DMS79 (cell line): ENCODE measurements around the gene ANGPTL4.
A peak's percentile ranks its signal among the peaks of the same experiment; 100 is the strongest.
"Not testable (repeated sequence)": the region's sequence is repeated elsewhere in the genome, so short reads cannot be mapped to it uniquely, and the experiment has no call there.

Experiments
- DNase-seq: peaks from one replicate; lab custom pipeline; 2025; lab: John Stamatoyannopoulos, UW

The ANGPTL4 gene

DNA sequence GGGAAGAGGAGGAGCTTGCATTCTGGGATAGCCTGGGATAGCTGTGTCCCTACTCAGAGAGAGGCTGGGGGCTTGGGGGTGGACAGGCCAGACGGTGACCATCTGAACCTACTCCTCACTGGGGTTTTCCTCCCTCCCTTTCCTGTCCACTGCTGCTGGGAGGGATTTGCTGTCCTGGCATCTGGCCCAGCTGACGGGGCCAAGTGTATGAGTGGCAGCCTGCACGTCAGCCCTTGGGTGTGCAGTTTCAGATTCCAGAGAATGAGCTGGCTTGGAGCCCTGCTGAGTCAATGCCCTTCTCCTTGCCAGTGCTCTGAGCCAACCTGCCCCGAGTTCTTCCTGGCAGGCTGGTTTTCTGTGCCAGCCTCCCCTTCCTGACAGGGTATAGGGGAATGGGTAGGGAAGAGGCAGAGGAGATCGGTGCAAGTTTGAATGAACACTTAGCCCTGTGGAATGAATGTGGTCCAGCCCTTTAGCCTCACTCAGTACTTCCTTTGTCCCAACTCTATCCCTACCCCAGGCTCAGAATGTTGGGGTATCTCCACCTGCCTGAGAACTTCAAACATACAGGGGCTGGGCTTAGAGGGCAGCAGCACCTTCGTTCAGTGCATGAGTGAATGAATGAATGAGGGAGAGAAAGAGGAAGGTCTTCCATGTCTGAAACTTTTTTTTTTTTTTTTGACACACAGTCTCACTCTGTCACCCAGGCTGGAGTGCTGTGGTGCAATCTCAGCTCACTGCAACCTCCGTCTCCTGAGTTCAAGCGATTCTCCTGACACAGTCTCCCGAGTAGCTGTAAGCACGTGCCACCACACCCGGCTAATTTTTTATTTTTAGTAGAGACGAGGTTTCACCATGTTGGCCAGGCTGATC, 1.8 kb upstream of the ANGPTL4 start:
- peak; percentile 92 for DNase-seq

DNA sequence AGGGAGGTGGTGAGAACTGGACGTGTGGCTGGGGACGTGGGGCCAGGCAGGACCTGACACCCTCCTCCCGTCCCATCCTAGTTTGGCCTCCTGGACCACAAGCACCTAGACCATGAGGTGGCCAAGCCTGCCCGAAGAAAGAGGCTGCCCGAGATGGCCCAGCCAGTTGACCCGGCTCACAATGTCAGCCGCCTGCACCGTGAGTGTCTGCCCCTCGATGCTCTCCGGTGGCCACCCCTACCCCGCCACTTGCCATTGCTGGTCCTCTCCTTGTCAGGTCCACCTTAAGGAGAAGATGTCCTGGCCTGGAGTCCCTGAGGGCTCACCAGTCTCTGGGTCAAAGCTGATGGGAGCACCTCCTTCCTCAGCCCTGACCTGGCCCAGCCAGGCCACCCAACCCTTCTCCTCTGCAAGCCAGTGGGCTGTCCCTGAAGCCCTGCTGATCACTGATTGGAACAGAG, 2.2 kb downstream of the ANGPTL4 start:
- DNase-seq, result no peak

DNA sequence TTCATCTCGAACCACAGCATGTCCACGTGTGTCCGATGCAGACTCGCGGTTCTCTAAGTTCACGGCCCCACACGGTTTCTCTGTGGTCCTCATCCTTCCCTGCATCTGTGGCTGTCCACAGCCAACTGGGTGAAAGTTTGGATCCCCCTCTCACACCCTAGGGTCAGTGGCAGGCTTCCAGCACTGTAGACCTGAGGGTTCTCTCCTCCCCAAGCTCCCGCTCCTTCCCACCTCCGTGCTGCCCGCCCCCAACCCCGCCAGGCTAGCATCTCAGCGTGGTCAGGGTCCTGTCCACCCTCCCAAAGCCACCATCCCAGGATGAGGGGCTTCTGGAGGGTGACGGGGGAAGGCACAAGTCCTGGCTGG, 3.0 kb downstream of the ANGPTL4 start:
- DNase-seq, result no peak

DNA sequence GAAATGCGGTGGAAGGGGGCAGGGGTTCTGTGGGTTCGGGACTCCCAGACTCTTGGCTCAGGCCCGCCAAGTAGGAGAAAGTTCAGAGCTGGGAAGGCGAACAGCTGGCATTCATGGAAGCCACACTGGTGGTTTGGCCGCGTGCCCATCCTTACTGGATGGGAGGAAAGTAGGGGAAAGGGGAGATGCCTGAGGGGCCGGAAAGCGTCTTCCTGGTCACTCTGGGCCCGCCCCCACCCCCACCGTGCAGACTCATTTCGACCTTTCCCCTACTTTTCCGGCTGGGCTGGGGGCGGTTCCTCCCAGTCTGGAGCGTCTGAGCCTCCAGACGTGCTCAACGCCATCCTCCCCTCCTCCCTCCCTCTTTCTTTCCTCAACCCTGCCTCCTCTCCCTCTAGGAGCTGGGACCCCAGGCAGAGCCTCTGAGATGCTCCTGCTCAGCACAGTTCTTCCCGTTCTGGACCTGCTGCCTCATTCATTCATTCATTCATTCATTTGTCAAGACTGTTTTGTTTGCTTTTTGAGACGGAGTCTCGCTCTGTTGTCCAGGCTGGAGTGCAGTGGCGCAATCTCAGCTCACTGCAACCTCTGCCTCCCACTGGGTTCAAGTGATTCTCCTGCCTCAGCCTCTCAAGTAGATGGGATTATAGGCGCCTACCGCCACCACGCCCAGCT, 3.5 kb downstream of the ANGPTL4 start:
- peak; percentile 83 for DNase-seq

DNA sequence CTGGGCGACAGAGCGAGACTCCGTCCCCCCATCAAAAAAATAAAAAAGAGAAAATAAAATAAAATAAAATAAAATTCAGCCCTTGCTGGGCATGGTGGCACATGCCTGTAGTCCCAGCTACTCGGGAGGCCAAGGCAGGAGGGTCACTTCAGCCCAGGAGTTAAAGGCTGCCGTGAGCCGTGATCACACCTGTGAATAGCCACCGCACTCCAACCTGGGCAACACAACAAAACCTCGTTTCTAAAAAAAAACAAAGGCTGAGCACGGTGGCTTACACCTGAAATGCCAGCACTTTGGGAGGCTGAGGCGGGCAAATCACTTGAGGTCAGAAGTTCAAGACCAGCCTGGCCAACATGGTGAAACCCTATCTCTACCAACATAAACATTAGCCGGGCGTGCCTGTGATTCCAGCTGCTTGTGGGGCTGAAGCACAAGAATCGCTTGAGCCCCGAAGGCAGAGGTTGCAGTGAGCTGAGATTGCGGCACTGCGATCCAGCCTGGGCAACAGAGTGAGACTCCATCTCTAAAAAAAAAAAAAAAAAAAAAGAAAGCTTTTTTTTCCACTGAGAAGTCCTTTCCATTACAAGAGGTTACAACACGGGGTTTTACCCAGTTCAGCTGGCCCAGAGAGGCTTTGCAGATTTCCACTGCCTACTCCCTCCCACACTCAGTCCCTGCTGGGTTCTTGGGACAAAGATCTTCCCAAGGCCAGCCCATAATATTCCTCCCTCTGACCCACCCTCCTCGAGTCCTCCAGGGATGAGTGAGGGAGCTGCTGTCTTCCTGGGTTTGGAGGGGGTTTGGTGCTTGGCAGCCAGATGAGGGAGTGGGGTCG, 6.4 kb downstream of the ANGPTL4 start:
- DNase-seq, result no peak

DNA sequence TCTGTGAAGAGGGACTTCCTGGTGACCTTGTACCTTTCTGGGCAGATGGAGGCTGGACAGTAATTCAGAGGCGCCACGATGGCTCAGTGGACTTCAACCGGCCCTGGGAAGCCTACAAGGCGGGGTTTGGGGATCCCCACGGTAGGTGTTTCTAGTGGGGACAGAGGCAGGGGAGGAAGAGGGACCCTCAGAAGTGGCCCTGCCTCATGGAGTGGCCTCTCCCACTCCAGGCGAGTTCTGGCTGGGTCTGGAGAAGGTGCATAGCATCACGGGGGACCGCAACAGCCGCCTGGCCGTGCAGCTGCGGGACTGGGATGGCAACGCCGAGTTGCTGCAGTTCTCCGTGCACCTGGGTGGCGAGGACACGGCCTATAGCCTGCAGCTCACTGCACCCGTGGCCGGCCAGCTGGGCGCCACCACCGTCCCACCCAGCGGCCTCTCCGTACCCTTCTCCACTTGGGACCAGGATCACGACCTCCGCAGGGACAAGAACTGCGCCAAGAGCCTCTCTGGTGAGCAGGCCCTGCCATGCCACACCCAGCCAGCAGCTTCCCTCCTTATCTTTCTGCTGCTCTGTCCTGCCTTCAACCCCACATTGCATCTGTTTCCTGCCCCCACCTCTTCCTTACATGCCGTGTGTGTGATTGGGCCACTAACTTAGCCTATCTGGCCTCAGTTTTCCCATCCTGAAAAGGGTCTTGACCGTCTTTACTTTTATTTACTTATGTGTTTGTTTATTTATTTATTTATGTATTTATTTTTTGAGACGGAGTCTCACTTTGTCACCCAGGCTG, 7.3 kb downstream of the ANGPTL4 start:
- no peak for DNase-seq

DNA sequence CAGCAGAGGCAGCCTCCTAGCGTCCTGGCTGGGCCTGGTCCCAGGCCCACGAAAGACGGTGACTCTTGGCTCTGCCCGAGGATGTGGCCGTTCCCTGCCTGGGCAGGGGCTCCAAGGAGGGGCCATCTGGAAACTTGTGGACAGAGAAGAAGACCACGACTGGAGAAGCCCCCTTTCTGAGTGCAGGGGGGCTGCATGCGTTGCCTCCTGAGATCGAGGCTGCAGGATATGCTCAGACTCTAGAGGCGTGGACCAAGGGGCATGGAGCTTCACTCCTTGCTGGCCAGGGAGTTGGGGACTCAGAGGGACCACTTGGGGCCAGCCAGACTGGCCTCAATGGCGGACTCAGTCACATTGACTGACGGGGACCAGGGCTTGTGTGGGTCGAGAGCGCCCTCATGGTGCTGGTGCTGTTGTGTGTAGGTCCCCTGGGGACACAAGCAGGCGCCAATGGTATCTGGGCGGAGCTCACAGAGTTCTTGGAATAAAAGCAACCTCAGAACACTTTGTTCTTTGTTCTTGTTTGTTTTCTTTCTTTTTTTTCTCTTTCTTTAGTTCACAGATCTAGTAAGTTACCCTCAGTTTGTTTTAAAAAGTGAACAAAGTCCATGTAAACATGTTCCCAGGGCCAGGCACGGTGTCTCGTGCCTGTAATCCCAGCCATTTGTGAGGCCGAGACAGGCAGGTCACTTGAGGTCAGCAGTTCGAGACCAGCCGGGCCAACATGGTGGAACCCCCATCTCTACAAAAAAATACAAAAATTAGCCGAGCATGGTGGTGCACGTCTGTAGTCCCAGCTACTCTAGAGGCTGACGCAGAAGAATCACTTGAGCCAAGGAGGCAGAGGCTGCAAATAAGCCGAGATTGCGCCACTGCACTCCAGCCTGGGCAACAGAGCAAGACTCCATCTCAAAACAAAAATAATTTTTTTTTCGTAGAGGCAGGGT, 10.2 kb downstream of the ANGPTL4 start:
- no peak for DNase-seq

DNA sequence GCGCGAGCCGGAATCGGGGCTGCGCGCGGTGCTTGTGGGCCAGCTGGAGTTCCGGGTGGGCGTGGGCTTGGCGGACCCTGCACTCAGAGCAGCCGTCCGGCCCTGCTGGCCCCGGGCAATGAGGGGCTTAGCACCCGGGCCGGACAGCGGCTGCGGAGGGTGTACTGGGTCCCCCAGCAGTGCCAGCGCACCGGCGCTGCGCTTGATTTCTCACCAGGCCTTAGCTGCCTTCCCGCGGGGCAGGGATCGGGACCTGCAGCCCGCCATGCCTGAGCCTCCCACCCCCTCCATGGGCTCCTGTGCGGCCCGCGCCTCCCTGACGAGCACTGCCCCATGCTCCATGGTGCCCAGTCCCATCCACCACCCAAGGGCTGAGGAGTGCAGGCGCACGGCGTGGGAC, 11.8 kb downstream of the ANGPTL4 start:
- DNase-seq, result not testable (repeated sequence)

DNA sequence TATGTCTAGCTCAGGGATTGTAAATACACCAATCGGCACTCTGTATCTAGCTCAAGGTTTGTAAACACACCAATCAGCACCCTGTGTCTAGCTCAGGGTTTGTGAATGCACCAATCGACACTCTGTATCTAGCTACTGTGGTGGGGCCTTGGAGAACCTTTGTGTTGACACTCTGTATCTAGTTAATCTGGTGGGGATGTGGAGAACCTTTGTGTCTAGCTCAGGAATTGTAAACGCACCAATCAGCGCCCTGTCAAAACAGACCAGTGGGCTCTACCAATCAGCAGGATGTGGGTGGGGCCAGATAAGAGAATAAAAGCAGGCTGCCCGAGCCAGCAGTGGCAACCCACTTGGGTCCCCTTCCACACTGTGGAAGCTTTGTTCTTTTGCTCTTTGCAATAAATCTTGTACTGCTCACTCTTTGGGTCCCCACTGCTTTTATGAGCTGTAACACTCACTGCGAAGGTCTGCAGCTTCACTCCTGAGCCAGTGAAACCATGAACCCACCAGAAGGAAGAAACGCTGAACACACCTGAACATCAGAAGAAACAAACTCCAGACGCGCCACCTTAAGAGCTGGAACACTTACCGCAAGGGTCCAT, 12.5 kb downstream of the ANGPTL4 start:
- DNase-seq, result not testable (repeated sequence)

DNA sequence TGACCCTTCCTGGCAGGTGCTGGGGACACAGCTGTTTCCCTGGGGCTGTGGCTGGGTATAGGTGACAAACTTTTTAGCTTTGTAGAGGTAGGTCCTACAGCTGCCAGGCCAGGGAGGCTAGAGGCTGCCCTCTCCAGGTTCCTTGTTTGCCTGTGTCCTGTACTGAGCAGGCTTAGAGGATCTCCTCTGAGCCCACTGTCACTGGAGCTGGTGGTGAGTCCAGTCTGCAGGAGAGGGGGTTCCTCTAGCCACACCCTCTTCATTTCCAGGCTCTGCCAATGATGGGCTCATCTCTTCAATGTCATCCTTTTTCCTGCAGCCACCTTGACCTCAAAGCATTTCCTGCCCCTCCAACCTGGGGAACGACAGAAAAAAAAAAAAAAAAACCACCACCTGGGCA, 13.6 kb downstream of the ANGPTL4 start:
- no peak for DNase-seq

DNA sequence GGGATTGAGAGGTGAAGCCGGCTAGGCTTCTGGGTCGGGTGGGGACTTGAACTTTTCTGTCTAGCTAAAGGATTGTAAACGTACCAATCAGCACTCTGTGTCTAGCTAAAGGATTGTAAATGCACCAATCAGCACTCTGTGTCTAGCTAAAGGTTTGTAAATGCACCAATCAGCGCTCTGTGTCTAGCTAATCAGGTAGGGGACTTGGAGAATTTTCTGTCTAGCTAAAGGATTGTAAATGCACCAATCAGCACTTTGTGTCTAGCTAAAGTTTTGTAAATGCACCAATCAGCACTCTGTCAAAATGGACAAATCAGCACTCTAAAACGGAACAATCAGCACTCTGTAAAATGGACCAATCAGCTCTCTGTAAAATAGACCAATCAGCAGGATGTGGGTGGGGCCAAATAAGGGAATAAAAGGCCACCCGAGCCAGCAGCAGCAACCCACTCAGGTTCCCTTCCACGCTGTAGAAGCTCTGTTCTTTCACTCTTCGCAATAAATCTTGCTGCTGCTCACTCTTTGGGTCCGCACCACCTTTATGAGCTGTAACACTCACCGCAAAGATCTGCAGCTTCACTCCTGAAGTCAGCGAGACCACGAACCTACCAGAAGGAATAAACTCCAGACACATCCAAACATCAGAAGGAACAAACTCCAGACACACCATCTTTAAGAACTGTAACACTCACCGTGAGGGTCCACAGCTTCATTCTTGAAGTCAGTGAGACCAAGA, 15.4 kb downstream of the ANGPTL4 start:
- not testable (repeated sequence) for DNase-seq

DNA sequence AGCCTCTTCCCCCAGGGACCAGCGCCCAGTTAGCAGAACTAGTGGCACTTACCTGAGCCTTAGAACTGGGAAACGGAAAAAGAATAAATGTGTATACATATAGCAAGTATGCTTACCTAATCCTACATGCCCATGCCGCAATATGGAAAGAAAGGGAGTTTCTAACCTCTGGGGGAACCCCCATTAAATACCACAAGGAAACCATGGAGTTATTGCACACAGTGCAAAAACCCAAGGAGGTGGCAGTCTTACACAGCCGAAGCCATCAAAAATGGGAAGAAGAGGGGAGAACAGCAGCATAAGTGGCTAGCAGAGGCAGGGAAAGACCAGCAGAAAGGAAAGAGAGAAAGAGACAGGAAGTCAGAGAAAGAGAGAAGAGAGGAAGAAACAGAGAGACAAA, 20.6 kb downstream of the ANGPTL4 start:
- DNase-seq, result not testable (repeated sequence)

DNA sequence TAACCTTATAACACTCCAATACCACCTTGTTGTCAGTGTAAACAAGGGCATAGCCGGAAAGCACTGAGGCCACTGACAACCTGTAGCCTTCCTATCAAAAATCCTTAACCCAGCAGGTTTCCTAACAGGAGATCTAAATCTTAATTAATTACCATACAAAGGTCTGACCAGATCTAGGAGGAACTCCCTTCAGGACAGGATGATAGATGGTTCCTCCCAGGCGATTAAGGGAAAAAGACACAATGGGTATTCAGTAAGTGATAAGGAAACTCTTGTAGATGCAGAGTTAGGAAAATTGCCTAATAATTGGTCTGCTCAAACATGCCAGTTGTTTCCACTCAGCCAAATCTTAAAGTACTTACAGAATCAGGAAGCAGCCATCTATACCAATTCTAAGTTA, 21.1 kb downstream of the ANGPTL4 start:
- not testable (repeated sequence) for DNase-seq

DNA sequence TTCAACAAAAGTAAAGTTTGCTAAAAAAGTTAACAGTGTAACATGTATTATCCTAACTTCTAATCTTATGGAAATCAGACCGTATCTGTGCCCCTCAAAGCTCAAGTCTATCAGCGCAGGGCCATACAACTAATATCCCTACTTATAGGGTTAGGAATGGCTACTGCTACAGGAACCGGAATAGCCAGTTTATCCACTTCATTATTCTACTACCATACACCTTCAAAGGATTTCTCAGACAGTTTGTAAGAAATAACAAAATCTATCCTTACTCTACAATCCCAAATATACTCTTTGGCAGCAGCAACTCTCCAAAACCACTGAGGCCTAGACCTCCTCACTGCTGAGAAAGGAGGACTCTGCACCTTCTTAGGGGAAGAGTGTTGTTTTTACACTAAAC, 21.6 kb downstream of the ANGPTL4 start:
- DNase-seq, result not testable (repeated sequence)

DNA sequence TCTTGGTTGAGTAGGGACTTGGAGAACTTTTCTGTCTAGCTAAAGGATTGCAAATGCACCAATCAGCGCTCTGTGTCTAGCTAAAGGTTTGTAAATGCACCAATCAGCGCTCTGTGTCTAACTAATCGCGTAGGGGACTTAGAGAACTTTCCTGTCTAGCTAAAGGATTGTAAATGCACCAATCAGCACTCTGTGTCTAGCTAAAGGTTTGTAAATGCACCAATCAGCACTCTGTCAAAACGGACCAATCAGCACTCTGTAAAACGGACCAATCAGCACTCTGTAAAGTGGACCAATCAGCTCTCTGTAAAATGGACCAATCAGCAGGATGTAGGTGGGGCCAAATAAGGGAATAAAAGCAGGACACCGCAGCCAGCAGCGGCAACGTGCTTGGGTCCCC, 22.5 kb downstream of the ANGPTL4 start:
- DNase-seq, result not testable (repeated sequence)

DNA sequence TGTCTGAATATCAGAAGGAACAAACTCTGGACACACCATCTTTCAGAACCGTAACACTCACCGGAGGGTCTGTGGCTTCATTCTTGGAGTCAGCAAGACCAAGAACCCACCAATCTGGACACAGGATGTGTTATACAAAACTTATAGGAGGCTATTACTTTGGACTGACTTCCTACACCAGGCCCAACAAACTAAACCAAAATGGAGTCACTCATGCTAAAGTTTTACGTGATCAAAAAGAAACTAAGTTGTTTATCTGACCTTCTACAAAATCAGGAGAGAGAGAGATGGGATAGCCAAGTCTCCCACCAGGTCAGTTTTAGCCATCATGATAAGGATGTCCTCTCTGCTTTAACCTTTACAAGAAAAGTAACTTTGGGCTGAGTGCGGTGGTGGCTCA, 23.0 kb downstream of the ANGPTL4 start:
- DNase-seq, result no peak

DNA sequence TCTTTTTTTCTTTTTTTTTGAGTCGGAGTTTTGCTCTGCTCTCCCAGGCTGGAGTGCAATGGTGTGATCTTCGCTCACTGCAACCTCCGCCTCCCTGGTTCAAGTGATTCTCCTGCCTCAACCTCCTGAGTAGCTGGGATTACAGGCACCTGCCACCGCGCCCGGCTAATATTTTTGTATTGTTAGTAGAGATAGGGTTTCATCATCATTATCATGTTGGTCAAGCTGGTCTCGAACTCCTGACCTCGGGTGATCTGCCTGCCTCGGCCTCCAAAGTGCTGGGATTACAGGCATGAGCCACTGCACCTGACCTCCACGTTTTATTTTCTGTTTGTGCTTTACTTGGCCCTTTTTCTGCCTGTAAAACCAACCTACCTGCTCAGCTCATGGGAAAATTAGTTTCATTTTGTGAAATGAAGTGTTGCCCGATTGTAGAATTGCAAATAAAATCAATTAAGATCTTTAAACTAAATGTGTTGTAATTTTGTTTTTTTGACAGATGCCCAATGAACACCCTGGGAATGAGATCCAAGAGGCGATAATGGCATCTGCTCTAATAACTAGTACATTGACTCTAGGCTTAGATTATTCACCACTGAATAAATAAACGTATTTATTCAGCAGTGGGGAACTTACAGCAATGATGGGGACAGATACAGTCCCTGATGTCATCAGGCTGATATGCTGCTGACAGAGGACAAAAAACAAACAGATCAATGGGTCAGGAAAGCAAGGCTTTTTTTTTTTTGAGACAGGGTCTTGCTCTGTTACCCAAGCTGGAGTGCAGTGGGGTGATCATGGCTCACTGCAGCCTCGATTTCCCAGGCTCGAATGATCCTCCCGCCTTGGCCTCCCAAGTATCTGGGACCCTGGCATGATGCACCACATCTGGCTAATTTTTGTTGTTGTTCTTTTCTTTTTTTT, 24.0 kb downstream of the ANGPTL4 start:
- no peak for DNase-seq

DNA sequence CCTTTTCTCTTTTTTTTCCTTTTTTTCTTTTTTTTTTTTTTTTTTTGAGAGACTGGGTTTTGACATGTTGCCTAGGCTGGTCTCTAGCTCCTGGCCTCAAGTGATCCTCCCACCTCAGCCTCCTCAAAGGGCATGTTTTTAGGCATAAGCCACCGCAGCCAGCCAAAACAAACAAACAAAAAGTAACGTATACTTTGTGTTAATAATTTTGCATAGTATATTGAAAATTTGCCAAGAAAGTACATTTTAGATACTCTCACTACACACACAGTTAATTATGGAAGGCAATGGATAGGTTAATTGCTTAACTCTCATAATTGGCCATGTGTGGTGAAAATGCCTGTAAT, 24.6 kb downstream of the ANGPTL4 start:
- no peak for DNase-seq
